ENCODE data around the gene PM20D1.

GRCh38 chr1:205783433-205783795 is 66.5 kb downstream of the PM20D1 start:
- no peak for TF ChIP-seq CTCF (IDR thresholded peaks at IDR 0.05)
- TF ChIP-seq POLR2A (IDR thresholded peaks at IDR 0.05), result no peak
- TF ChIP-seq EP300 (IDR thresholded peaks at IDR 0.05; ENCODE audit: low read depth), result no peak
